Fibroblast of gingiva (primary cell): Measurements from ENCODE around the gene C1orf35.

Source experiments
- DNase-seq: peaks from one replicate; pipeline ENCODE4 v3.0.0-alpha.2; 2011; ENCODE audit warnings: low read depth

The C1orf35 gene

DNA sequence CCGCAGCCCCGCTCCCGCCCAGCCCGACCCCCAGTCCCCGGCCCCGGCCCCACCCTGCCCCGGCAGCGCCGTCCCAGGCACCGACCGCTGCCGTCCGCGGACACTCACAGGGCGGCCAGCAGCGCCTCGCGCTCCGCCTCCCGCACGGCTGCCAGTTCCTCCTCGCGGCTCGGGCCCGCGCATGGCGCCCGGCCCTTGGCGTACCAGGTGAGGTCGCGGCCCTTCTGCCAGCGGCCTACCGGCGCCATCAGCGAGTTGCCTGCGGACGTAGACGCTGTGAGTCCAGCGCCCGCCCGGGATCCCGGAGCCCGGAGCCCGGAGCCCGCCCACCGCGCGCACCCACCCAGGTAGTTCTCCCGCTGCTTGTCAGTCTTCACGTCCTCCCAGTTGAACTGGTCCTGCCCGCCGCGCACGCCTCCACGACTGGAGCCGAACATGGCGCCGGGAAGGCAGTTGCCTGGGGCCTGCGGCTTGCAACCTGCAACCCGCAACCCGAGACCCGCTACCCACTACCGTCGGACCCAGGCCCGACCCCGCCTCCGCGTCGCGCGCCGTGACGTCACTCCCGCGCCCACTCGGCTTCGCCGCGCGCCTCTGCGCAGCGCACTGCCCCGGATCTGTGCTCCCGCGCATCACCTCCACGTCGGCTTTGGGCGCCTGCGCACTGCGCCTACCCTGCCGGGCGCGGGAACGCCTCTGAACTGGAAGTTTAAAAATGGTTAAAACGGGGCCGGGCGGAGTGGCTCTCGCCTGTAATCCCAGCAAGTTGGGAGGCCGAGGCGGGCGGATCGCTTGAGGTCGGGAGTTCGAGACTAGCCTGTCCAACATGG lies at the start of gene C1orf35:
TSS of gene C1orf35 (minus strand) at position 535 of the 830 bp plus-strand sequence. CDS start at position 437, 98 bp downstream.
- peak; percentile 85 for DNase-seq

DNA sequence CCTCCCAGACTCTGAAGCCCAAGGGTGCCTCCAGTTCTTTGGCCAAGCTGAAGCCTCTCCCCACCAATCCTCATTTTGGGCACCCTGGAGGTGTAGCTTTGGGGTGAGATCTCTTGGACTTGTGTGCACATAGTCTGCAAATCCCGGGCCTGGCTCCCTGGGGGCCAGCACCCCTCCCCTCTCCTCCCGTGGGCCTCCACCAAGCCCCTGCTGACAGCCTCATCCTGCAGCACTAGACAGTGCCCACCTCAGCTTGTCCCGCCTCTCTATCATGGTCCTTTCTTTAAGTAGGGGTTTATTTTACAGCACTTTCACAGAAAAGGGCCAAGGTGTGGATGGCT lies 49.8 kb upstream of the C1orf35 start:
- no peak for DNase-seq

DNA sequence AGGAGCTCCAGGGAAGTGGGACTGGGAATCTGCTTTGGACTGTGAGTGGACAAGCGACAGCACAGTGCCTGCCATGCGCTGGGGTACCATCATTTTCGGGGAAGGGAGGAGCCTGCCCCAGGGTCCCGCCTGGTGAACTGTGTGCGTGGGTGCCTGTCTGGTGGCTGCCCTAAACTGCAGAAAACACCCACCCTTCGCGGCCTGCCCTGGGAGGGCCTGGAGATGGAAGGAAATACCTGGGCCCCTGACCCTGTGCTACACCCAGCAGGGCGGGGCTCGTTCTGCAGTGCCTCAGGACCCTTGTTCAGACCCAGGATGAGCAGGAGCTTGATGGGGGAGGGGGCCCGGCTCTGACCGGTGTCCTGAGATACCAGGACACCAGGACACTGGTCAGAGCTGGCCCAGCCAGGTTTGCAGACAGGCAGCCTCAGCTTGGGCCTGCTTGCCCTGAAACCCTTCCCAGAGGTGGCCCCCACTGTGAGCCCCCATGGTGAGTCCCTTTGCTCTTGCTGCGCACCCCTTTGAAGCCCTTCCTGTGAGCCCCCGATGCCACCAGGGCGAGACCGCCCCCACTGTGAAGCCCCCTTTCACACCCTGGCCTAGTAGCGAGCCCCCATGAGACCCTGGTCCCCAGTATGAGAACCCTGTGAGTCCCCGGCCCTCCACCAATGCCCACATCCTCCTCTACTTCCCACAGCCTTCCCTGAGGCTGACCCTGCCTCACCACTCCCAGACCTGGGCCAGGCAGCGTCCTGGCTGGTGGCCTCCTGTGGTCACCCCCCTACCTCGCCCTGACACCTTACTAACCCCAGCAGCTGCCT lies 49.2 kb upstream of the C1orf35 start:
- no peak for DNase-seq

DNA sequence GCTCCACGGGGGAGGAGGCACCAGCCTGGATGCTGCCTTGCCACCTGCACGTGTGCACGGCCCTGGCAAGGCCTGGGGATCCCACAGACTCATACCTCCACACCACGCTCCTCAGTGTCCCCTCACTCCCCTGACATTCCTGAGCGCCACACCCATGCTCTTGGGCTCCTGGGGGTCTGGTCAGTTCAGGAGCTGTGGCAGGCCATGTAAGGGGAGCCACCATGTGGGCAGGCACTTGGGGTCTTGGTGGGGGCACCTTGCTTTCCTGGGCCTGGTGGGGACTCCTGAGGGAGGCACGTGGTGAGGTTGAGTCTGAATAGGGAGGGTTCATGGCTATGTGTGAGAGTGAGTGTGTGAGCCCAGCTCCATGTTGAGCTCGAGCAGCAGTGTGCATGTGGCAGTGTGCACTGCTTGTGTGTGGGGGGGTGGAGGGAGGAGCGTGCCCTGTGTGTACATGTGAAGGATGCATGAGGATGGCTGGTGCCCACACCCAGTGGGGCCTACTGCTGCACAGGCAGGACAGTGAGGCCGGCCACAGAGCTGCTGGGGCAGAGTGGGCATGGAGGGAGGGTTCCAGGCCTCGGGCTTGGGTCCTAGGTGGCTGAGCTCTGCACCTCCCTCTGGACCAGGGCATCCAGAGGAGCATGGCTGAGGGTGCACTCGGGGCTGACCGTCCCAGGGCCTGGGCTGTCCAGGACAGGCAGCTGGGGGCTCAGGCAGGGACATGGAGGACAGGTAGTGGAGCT lies 48.2 kb upstream of the C1orf35 start:
- DNase-seq = no peak

DNA sequence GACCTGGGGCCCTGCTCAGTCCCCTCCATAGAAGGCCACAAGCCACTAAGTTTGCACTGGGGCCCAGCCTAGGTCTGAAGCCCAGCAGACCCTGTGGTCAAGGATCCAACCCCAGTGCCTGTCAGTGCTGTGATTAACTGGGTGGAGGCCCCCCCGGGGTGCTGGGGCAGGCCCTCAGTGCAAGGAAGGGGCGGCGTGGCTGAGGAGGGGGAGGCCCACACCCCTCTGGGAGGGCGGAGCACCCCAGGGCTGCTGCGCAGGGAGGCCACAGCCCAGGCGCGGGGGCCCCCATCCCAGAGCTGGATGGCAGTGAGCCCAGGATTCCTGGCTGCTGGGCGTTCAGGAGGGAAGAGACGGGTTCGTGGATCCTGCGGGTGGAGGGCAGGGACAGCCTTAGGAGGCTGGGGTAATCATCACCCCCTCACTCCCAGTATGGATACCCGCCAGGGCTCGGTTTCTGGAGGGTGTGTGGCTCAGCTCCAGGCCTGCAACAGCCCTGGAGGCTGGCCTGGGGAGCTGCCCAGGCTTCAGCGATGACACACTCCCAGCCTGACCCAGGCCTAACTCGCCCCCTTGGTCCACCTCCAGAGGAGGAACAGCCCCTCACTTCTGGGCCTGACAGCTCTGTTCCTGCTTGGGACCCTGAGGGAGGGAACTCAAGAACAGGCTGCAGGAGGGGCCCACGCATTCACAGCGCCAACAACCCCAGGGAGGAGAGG lies 47.5 kb upstream of the C1orf35 start:
- DNase-seq = peak; percentile 74

DNA sequence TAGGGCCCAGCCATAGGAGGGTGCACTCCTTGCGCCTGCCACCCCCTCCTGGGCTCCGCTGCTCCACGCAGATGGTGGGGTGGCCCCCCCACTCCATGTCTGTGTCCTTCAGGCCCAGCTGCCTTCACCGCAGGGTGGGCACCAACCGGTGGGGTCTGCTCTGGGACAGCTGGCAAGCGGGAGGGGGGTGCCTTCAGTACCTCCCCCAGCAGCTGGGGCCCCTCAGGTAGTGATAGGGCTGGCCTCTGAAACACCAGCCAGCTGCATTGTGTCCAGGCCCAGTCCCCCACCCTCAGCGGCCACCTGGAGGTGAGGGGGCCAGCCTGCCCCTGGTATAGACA lies 47.0 kb upstream of the C1orf35 start:
- no peak for DNase-seq

DNA sequence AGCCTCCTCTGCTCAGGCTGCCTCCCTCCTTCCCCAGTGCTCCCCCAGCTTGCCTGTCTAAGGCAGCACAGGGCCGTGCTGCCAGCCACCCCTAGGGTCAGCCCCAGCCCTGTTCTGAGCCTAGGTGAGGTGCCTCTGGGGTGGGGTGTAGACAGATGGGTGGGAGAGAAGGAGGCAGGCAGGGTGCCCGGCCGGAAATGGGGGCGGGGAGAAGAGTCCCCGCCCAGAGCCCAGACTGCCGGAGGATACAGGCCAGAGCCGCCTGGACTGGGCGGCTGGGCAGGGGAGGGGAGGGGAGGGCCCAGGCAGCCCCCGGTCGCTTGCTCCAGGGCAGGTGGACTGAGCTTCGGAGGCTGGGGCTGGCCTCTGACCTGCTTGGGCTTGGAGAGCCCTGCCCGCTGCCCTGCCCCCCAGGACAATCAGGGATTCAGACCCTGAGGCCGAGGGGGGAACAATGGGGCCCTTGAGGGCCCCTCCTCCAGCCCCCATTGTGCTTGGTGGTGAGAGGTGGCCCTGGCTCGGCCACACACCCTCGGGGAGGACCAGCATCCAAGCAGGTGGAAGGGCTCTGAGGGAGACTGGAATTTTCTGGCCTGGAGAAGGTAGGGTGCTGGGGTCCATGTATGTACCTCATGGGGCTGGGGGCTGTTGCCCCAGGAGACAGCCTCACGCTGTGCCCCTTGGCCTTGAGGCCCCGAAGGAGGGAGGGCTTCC lies 46.4 kb upstream of the C1orf35 start, which contains the start of gene GJC2:
TSS of gene GJC2 (plus strand) at position 525 of the 714 bp plus-strand sequence. CDS start 7,829 bp downstream, outside the sequence.
- DNase-seq = no peak

DNA sequence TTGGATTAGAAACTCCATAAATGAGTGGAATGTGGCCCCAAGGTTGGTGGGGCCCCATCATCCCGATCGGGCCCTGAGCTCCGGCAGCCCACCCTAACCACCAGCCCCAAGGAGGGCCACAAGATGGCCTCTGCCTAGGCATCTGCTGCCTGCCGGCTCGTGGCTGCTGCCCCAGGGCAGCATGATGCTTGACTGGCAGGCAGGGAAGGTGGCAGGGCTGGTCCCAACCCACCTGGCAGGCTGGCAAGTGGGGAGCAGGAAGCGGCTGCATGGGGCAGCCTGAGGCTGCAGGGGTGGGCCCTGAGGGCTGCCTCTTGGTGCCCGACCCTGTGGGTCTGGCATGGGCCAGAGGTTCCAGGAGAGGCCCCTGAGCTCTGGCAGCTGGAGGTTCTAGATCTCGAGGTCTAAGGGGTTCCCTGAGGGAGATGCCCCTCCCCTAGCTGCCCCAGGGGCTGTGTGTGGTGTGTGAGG lies 45.8 kb upstream of the C1orf35 start:
- no peak for DNase-seq

DNA sequence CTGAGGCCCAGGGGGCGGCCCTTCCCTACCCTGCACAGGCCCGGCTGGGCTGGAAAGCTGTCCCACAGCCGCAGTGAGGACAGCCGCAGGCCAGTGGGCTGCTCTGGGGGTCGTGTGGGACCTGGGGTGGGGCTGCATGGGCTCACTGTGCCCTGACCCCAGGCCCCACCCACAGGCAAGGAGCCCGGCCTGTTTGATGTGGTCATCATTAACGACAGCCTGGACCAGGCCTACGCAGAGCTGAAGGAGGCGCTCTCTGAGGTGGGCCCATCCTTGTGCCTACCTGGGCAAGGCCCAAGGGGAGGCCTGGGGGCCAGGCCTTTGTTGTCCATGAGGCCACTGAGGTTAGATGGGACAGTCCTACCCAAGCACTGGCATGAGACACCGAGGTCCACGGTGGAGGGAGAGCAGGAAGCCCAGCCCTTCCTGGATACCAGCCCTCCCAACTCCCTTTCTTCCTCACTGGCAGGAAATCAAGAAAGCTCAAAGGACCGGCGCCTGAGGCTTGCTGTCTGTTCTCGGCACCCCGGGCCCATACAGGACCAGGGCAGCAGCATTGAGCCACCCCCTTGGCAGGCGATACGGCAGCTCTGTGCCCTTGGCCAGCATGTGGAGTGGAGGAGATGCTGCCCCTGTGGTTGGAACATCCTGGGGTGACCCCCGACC lies 45.2 kb upstream of the C1orf35 start:
- no peak for DNase-seq

DNA sequence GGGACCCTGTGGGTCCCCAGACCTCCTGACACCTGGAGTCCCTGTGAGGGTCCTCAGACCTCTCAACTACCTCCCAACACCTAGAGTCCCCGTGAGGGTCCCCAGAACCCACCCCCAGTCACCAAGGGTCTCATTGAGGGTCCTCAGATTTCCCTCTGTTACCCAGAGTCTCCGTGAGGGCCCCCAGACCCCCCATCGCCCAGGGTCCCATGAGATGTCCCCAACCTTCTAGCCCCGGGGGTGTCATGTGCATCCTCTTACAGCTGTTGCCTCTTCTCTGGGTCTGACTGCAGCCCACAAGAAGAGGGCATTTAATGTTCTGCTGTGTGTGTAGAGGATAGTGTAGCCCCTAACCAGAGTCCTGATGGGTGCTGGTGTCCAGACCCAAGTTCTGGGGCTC lies 44.6 kb upstream of the C1orf35 start:
- no peak for DNase-seq

DNA sequence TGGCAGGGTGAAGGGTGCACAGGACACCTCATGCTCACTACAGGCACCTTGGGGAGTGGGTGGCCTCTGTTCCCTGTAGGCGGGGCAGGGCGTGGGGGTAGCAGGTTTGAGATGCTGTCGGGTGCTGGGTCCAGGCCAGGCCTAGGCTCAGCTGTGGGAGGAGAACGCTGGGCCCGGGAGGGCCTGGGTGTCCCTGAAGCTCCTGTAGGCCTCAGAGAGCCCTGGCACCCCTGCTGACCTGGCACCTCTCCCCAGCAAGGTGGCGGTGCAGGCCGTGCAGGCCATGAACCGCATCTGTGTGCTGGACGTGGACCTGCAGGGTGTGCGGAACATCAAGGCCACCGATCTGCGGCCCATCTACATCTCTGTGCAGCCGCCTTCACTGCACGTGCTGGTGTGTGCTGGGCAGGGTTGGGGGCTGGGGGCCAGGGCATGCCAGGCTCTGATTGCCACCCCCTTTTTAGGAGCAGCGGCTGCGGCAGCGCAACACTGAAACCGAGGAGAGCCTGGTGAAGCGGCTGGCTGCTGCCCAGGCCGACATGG lies 44.1 kb upstream of the C1orf35 start:
- no peak for DNase-seq

DNA sequence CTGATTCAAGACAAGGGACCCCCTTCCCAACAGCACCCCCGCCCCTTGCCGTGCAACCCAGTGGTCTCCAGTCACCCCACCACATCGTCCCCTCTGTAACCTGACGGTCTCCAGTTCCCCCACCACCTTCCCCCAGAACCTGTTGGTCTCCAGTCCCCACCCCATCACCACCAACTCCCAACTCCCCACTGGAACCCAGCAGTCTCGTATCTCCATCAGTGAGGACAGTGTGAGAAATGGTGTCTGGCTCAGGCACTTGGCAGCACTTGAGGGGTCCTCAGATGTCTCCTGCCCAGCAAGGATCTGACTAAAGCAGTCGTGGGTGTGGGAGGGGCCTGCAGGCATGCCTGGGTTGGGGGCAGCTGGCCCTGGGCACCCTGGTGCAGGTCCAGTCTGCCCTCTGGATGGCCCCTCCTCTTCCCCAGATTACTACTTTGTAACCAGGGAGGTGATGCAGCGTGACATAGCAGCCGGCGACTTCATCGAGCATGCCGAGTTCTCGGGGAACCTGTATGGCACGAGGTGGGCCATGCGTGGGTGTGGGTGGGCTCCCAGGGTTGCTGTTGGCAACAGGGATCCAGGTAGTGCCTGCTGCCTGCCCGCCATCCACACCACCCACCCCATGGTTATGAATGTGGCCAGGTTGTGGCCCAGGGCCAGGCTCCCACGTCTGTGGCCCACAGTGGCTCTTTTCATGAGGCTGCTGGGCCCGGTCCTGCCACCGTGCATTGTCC lies 43.5 kb upstream of the C1orf35 start:
- no peak for DNase-seq

DNA sequence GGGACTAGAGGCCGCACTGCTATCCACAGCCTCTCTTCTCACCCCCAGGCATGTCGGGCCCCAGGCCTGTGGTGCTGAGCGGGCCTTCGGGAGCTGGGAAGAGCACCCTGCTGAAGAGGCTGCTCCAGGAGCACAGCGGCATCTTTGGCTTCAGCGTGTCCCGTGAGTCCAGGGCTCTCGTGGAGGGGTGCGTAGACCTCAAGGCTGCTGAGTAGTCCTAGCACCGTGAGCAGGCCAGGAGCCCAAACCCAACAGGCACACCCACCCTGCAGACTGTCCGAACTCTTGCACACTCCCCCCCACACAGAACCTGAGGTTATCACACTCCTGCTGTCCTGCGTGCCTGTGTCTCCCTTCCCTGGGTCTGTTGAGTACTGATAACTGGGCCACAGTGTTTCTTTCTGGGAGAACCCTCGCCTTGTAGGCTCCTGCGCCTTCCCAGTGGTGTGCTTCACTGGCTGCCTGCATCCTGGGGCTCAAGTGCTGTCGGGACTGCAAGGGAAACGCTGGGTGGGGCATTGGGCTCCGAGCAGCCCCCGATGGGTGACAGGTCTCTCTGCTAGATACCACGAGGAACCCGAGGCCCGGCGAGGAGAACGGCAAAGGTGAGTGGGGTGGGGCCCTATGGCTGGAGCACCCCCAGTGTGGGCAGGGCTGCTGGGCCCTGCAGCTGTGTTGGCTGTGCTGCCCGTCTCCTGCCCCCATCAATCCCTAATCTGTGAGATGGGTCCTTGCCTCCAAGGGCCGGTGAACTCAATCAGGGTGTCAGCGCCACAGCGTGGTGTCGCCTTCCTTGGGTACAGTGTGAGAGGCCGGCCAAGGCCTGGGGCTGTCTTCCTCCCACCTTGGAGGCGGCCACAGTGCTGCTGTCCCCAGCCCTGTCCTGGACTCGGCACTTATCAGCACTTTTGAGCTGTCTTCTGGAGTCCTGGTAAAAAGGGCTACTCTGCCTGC lies 42.6 kb upstream of the C1orf35 start:
- DNase-seq = no peak

DNA sequence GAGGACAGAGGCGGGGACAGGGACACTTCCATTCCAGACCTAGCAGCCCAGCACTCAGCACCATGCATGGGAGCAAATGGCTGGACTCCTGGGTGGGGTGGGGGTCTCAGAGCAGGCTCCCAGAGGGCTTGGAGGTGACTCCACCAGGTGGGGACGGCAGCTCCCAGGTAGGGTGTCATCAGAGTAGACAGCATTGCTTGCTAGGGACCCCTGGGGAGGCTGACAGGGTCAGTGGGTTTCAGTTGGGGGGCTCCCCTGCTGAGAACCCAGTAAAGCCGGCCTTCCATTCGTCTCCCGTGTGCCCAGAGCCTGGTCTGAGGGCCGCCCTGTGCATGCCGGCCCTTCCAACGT lies 41.8 kb upstream of the C1orf35 start:
- DNase-seq = no peak

DNA sequence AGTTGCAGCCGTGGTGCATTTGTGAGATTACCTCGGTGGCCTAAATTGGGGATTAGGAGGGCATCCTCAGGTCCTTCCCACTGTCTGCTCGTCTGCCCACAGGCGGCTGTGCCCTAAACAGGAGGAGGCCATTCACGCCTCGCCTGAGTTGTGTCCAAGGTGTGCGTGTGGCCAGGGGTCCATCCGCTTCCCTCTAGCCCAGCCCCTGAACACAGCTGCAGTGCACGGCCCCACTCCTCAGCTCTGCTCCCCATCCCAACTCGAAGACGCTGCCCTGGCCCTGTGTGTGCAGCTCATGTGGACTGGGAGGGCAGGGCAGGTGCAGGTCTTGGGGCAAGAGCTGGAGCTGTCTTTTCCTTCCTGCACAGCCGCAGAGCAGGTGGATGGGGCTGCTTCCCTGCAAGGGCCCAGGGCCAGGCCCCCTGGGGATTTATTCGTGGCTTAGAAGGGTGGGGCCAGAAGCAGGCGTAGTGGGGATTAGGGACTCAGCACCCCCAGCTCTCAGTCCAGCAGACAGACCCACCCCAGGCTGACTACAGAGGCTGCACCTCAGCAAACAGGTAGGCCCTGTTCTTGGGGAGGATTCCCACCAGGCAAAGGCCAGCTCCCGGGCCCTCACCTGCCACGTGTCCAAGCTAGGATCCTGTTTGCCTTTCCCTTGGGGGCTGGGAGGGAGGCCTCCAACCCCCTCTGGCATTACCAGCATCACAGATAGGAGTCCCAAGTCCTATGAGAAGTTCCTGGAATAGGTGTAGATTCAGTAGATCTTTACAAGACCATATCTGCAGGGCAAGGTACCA lies 41.3 kb upstream of the C1orf35 start:
- no peak for DNase-seq

DNA sequence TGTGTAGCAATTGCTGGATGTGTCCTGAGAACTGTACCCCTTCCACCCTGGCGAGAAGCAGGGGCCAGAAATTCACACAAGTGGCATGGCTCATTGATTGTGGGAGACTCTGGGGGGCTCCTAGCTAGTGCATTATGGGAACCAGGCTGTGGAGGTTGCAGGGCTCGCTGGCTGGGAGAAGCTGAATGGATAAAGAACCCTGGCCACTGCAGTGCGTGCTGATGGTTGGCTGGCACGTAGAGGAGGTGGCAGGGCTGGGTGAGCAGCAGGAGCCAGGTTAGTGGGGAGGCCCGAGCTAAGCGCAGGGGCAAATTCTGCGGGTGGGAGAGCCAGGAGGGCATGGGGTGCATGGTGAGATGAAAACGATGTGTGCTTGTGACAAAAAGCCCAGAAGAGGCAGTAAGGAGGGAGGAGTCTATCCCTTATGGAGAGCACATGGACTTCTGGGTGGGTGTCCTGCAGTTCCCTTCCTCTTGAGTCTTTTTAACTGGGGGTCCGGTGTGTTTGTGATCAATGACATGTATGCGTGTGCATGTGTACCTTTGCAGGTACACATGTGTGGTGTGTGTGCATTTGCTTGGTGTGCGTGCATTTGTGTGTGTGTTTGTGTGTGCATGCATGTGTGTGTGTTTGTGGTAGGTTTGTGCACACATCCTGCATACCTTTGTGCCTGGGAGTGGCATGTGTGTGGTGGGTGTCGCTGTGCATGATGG lies 40.5 kb upstream of the C1orf35 start:
- DNase-seq = no peak

DNA sequence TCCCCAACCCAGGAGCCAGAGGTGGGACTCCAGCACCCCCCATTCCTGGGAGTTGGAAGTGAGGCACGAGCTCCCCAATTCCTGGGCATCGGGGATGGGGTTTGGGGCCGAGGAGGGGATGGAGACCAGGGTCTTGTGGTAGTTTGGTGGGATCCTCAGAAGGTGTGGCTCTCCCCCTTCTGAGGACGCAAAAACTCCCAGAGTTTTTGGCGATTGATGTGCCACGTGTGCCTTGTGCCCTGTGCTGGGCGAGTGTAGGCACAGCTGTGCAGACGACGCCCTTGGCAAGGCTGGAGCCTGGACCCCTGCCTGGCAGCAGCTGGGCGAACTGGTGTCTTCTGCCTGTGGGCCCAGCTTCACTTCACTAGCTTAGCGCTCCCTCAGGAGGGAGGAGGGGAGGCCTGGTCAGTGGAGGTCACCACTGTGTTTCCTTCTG lies 39.6 kb upstream of the C1orf35 start:
- no peak for DNase-seq
